Choroid plexus epithelial cell (primary cell): ENCODE measurements around the gene DDX39A.

ENCODE experiments used
- DNase-seq: peaks from one replicate; pipeline ENCODE4 v3.0.0-alpha.2; 2010; ENCODE audit warnings: low read depth
- H3K4me3 ChIP-seq: 2 replicates; pipeline ENCODE4 v1.5.1; 2011; ENCODE audit warnings: low read depth, mild to moderate bottlenecking, control low read depth, low read length, moderate library complexity
- TF ChIP-seq, protein P1 (sequence below): conservative IDR thresholded peaks from 2 replicates; pipeline ENCODE4 v1.5.1; 2011; ENCODE audit warnings: low read depth, mild to moderate bottlenecking, control low read depth, inconsistent platforms, low read length, moderate library complexity

The DDX39A gene

DNA sequence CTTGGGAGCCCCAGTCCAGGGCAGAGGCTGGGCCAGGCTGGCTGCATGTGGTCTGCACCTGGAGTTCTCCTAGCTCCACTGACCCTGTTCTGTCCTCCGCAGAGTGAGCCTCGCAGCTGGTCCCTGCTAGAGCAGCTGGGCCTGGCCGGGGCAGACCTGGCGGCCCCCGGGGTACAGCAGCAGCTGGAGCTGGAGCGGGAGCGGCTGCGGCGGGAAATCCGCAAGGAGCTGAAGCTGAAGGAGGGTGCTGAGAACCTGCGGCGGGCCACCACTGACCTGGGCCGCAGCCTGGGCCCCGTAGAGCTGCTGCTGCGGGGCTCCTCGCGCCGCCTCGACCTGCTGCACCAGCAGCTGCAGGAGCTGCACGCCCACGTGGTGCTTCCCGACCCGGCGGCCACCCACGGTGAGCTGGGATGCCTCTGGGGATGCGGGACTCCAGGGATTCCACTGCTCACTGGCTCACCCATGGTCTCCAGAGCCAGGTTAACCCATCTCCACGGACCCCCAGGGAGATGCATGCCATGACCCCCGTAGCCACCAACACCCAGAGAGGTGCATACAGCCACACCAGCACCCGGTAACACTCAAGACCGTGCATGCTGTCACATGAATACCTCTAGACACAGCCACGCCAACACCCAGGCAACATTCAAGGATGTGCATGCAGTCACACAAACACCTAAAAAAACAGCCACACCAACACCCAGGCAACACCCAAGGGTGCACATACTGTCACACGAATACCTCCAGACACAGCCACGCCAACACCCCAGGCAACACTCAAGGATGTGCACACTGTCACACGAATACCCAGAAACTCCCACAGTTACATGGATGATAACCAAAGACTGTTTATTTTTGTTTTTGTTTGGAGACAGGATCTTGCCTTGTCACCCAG lies 22.1 kb upstream of the DDX39A start:
- DNase-seq: no peak
- TF ChIP-seq, protein P1, sequence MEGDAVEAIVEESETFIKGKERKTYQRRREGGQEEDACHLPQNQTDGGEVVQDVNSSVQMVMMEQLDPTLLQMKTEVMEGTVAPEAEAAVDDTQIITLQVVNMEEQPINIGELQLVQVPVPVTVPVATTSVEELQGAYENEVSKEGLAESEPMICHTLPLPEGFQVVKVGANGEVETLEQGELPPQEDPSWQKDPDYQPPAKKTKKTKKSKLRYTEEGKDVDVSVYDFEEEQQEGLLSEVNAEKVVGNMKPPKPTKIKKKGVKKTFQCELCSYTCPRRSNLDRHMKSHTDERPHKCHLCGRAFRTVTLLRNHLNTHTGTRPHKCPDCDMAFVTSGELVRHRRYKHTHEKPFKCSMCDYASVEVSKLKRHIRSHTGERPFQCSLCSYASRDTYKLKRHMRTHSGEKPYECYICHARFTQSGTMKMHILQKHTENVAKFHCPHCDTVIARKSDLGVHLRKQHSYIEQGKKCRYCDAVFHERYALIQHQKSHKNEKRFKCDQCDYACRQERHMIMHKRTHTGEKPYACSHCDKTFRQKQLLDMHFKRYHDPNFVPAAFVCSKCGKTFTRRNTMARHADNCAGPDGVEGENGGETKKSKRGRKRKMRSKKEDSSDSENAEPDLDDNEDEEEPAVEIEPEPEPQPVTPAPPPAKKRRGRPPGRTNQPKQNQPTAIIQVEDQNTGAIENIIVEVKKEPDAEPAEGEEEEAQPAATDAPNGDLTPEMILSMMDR: no peak
- no peak overlapping the region for H3K4me3 ChIP-seq

DNA sequence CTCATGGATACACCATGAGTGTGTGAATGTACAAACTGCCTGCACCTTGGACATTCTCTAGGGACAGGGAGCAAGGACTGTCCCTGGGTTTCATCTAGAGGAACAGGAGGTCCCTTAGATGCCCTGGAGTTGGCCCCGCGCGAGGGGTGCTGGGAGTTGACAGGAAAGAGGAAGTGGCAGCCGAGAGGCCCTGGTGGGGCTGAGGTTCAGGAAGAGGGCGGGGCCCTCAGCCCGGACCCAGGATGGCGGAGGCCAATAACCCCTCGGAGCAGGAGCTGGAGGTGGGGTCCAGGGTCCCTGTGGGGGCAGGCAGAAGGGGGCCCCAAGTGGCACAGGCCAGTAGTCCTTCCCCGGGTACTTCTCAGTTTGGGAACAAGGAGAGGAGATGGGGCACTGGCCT lies 20.9 kb upstream of the DDX39A start:
- peak; percentile 16 for DNase-seq
- TF ChIP-seq, protein P1: no peak
- peak overlapping the region; percentile 20 for H3K4me3 ChIP-seq

DNA sequence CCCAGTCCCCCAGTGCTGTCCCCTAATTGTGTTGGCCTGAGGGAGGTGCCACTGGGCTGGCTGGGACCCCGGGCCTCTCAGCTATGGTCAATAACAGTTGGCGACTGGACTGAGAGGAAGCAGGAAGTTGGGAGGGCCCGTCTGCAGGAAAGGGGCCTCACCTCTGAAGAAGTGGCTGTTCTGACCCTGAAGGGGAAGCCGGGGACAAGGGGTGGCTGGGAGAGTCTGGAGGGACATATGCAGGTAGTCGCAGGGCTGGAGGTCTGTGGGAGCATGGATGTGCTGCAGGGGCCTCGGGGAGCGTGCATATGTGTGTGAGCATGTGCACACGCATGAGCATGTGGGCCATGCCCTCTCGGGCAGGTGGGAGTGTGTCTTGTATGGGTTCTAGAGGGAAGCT lies 19.9 kb upstream of the DDX39A start:
- TF ChIP-seq, protein P1: no peak
- no peak overlapping the region for H3K4me3 ChIP-seq
- no peak for DNase-seq

DNA sequence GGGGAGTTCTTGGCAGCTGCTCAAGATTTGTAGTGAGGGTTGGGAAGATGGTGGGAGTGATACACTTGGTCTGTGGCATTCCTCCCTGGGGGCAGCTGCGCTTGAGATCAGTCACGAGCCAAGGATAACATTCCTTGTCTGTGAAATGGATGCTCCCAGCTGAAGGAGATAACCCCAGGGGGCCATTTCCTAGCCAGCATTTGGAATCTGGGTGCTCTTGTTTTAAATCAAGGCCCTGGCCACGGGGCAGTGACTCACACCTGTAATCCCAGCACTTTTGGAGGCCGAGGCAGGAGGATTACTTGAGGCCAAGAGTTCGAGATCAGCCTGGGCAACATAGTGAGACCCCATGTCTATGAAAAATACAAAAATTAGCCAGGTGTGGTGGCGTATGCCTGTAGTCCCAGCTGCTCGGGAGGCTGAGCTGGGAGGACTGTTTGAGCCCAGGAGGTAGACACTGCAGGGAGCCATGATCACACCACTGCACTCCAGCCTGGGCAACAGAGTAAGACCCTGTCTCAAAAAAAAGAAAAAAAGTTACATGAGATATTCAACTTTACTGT lies 18.5 kb upstream of the DDX39A start:
- no peak overlapping the region for H3K4me3 ChIP-seq
- TF ChIP-seq, protein P1: no peak
- DNase-seq: peak; percentile 36

DNA sequence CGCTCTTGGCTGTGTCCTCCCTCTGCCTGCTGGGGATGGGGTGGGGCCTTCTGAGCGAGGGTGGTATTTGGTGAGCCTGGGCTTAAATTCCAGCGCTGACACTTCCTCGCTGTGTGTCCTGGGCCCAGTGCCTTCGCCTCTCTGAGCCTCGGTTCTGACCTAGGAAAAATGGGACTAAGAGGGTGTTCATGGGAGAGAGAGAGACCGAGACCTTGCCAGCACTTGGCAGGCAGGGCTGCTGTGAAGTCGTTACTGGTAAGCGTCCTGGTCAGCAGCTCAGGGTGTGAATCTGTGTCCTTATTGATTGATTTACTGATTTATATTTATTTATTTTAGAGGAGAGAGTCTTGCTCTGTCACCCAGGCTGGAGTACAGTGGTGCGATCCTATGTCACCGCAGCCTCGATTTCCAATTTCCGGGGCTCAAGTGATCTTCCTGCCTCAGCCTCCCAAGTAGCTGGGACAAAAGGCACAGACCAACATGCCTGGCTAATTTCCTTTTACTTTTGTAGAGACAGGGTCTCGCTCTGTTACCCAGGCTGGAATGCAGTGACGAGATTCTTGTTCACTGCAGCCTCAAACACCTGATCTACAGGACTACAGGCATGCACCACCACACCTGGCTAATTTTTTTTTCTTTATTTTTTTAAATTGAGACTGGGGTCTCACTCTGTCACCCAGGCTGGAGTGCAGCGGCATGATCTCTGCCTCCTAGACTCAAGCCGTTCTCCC lies 16.3 kb upstream of the DDX39A start:
- no peak for DNase-seq
- TF ChIP-seq, protein P1: no peak
- peak overlapping the region; percentile 70 for H3K4me3 ChIP-seq

DNA sequence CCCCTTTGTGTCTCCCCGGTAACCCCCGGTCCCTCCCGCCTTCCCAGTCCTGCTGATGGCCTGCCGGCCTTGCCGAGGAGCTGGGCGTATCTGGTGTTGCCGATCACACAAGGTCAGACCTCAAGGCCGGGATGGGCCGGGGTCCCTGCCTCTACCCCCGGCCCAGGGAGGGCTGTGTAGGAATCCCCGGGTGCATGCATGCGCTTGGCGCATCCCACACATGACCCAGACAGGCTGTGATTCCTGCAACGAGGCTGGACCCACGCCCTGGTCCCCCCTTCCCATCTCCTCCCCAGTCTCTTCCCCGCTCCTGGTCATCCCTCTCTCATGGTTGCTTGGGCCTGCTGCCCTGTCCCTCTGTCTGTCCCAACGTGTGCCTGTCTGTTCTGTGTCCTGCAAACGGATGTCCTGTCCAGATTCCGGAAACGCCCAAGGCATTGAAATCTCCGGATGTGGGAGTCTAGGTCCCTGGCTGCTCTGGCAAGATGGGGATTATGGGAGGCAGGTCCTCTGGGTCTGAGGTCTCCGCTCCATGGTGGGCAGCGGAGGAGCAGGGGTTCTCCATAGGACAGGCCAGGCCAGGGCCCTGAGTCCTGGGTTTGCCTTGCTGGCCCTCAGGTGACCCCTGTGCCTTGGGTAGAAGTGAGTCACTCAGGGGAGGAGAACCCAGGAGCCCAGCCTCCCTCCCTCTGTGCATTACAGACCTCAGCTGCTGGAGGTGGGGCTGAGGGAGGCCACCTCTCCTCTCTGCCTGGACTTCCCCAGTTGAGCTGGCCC lies 15.6 kb upstream of the DDX39A start:
- H3K4me3 ChIP-seq: peak overlapping the region; percentile 70
- TF ChIP-seq, protein P1: no peak
- peak; percentile 88 for DNase-seq
